Lower leg skin (tissue), 4 donors: ENCODE data around the gene LACRT. TPM values are rescaled to one million over a fixed set of nuclear protein-coding genes. Genes with fewer than 3 reads are reported as not detected.

Experiments
- DNase-seq, 2 donors: peaks; one replicate each; pipeline ENCODE4 v3.0.0-alpha.2; 2019; ENCODE audit warnings: low spot score in 2 of 2
- H3K4me3 ChIP-seq: fragments of 200-600 bp; sonication (generic); 2 replicates; pipeline ENCODE4 v1.5.1; 2017; ENCODE audit warnings: mild to moderate bottlenecking, low read depth; ENCODE audit not compliant: poor library complexity, severe bottlenecking
- POLR2A ChIP-seq, 2 donors: fragments of 450-650 bp; IDR thresholded peaks; one replicate each; pipeline ENCODE4 v1.6.1; 2016 to 2017; ENCODE audit warnings: antibody characterized with exemption in 2 of 2, mild to moderate bottlenecking in 1 of 2, moderate library complexity in 1 of 2
- WGBS, 2 donors: methylation state at CpG; one replicate each; pipeline ENCODE4 v1.1.5; 2018; 5-methylcytosine and 5-hydroxymethylcytosine counted together
- intact Hi-C: fragments of 100-400 bp; cut with DNase I; formaldehyde crosslinking; loops from one replicate; pipeline ENCODE4 v1.15.0; 2023; ENCODE audit warnings: low total_unique reads
- total RNA-seq, 4 donors: library from RNA; depleted of rRNA; stranded (reverse); fragments of >200 nt; gene quantifications; one replicate each; pipeline ENCODE4 v1.1.0, GENCODE V29; 2016
- TF ChIP-seq, protein P1 (sequence below), 3 donors: fragments of 450-650 bp; IDR thresholded peaks; one replicate each; pipeline ENCODE4 v1.5.1; 2016; ENCODE audit warnings: antibody characterized with exemption in 3 of 3, mild to moderate bottlenecking in 3 of 3, moderate library complexity in 2 of 3

The LACRT gene, protein sequence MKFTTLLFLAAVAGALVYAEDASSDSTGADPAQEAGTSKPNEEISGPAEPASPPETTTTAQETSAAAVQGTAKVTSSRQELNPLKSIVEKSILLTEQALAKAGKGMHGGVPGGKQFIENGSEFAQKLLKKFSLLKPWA
- under 1 TPM in 1 of 4 donors, not detected in 3; 0.68 TPM for total RNA-seq

DNA sequence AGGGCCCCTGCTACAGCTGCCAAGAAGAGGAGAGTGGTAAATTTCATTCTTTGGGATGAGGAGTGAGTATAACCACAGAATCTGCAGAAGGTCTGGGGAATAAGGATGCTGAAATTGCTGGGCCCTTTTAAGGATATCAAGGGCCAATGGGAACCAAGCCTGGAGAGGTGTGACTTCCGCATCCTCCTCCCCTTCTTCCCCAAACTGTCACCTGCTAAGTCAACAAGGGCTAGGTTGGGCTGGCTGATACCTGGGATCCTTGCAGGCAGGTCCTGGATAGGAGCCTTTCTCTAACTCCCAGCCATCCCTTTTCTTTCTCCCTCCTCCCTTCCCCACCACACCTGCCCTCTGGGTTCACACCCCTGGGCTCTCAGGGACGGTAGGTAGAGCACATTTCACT lies at the start of gene LACRT:
LACRT (minus strand) TSS at position 101 of the 400 bp plus-strand sequence; CDS start at position 47, 54 bp downstream.
- no peak for DNase-seq
- WGBS, 2 donors, result 66 to 82% methylated on average over 2 of the region's 2 CpGs
- intact Hi-C loops, result no loop called here
- H3K4me3 ChIP-seq, result no peak within 1 kb of the TSS
- TF ChIP-seq POLR2A (IDR thresholded peaks at IDR 0.05), result no peak
- TF ChIP-seq, protein P1, sequence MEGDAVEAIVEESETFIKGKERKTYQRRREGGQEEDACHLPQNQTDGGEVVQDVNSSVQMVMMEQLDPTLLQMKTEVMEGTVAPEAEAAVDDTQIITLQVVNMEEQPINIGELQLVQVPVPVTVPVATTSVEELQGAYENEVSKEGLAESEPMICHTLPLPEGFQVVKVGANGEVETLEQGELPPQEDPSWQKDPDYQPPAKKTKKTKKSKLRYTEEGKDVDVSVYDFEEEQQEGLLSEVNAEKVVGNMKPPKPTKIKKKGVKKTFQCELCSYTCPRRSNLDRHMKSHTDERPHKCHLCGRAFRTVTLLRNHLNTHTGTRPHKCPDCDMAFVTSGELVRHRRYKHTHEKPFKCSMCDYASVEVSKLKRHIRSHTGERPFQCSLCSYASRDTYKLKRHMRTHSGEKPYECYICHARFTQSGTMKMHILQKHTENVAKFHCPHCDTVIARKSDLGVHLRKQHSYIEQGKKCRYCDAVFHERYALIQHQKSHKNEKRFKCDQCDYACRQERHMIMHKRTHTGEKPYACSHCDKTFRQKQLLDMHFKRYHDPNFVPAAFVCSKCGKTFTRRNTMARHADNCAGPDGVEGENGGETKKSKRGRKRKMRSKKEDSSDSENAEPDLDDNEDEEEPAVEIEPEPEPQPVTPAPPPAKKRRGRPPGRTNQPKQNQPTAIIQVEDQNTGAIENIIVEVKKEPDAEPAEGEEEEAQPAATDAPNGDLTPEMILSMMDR (IDR thresholded peaks at IDR 0.05), result no peak

DNA sequence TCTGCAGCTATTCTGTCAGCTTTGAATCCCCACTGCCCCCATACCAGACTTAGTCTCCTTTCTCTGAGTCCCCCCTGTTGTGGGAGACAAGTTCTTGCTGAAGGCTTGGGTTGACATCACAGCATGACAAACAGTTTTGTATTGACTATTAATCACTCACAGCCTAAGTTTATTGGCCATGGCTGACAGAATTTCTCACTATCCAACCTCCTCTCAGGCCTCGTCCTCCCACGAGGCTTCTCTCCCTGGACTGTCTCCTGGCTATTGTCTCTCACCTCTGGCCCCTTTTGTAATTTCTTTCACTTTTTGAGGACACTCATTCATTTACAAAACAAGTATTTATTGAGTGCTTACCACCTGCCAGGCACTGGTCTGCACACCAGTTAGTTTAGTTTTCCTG lies 48.7 kb upstream of the LACRT start:
- DNase-seq, result no peak
- no peak for TF ChIP-seq POLR2A (IDR thresholded peaks at IDR 0.05)
- TF ChIP-seq, protein P1 (IDR thresholded peaks at IDR 0.05), result no peak
- no peak overlapping the region for H3K4me3 ChIP-seq
- 34 to 42% methylated on average over 2 of the region's 2 CpGs for WGBS, 2 donors
- intact Hi-C loops, result no loop called here

DNA sequence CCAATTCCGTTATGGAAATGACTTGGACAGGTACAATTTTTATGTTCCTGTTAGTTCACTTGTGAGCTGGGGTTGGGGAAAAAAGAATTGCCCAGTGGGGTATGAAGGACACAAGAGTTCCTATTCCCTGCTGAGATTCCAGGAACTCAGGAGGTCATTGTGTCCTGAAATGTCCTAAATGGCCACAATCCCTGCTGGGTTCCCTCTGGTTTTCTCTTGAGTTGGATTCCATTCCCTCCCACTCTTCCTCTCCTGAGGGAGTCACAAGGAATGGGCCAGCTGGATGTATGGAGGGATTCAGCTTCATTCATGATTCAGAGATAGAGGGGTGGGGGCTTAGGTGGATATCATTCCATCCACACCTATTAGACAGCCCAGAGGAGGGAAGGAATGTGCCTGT lies 48.0 kb upstream of the LACRT start:
- DNase-seq, result no peak
- no peak overlapping the region for H3K4me3 ChIP-seq
- intact Hi-C loops, result no loop called here
- TF ChIP-seq, protein P1 (IDR thresholded peaks at IDR 0.05), result no peak
- no peak for TF ChIP-seq POLR2A (IDR thresholded peaks at IDR 0.05)
- 29 to 47% methylated on average over 1 of the region's 1 CpG for WGBS, 2 donors

DNA sequence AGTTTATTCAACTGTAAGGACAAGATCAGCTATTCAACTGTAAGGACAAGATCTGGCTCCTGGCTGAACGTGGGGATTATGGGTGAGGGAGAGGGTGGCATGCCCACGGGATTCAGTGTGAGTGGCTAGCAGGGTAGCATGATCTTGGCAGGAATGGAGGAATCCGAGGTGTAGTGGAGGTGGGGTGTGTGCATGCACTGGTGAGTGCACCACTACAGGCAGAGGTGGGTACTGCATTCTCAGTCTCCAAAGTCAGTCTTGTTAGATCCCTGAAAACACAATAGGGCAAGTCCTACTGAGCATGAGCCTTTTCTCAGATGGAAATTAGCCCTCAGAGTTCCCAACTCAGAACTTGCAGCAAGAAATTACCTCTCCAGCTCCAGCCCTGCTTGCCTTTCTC lies 45.7 kb upstream of the LACRT start:
- no peak for TF ChIP-seq POLR2A (IDR thresholded peaks at IDR 0.05)
- TF ChIP-seq, protein P1 (IDR thresholded peaks at IDR 0.05), result no peak
- 34 to 39% methylated on average over 3 of the region's 3 CpGs for WGBS, 2 donors
- DNase-seq, result no peak
- intact Hi-C loops, result no loop called here
- no peak overlapping the region for H3K4me3 ChIP-seq

DNA sequence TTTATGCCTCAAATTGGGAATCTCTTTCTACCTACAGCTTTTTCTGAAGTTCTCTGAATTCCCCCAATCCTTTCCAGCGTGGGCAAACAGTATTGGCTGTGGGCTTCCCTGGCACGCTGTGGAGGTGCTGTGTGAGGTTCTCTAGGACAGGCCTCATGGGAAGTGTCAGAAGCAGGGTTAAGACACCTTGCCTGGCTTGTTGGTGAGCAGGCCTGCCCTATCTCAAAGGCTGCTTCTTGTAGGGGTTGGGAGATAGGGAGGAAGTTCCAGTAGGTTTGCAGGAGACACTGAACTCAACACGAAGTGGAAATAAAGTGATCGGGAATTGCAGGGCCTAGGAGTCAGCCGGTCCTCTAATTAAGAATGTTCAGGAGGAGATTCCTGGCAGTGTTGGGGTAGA lies 43.4 kb upstream of the LACRT start:
- WGBS, 2 donors, result 76 to 83% methylated on average over 5 of the region's 5 CpGs
- intact Hi-C loops, result no loop called here
- TF ChIP-seq POLR2A (IDR thresholded peaks at IDR 0.05), result no peak
- TF ChIP-seq, protein P1 (IDR thresholded peaks at IDR 0.05), result no peak
- H3K4me3 ChIP-seq, result no peak overlapping the region
- no peak for DNase-seq

DNA sequence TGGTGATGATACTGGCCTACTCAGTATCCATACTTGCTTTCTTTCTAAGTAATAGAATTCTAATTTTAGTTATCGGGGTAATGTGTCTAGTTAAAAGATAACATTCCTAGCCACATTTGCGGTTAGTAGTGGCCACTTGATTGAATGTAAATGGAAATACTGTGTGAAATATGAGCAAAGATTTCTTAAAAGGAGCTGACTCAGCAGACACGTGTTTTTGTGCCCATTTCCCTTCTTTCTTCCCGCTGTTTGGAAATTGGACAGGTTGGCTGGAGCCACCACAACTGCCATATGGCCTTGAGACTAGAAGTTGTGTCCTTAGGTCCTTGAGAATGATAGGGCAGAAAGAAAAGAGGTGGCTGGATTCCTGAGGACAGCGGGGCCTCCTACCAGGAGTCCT lies 33.2 kb upstream of the LACRT start:
- no peak overlapping the region for H3K4me3 ChIP-seq
- intact Hi-C loops, result no loop called here
- 88 to 89% methylated on average over 5 of the region's 5 CpGs for WGBS, 2 donors
- TF ChIP-seq, protein P1 (IDR thresholded peaks at IDR 0.05), result no peak
- TF ChIP-seq POLR2A (IDR thresholded peaks at IDR 0.05), result no peak
- DNase-seq, result no peak
